Liver (tissue), 9 donors: ENCODE measurements around the gene AOAH. TPM values are rescaled to one million over a fixed set of nuclear protein-coding genes. Genes with fewer than 3 reads are reported as not detected.

Source experiments
- DNase-seq: peaks from one replicate; pipeline ENCODE4 v3.0.0-alpha.2; 2017; ENCODE audit warnings: low spot score
- H3K27ac ChIP-seq, 2 donors: one replicate each; pipeline ENCODE4 v1.7.0; 2013; ENCODE audit warnings: inconsistent platforms in 2 of 2, low read length in 2 of 2, control low read depth in 1 of 2, low read depth in 1 of 2, mild to moderate bottlenecking in 1 of 2
- H3K27me3 ChIP-seq, 4 donors: one replicate each; pipeline versions ENCODE4 v1.6.1 to v1.7.0; 2013; ENCODE audit warnings: low read length in 3 of 4, inconsistent platforms in 1 of 4, mild to moderate bottlenecking in 1 of 4, moderate library complexity in 1 of 4; ENCODE audit not compliant: control insufficient read depth in 4 of 4, insufficient read depth in 4 of 4
- H3K36me3 ChIP-seq, 4 donors: one replicate each; pipeline versions ENCODE4 v1.6.1 to v1.7.0; 2013; ENCODE audit warnings: low read length in 3 of 4, mild to moderate bottlenecking in 3 of 4, low read depth in 1 of 4, moderate library complexity in 1 of 4; ENCODE audit not compliant: control insufficient read depth in 4 of 4, insufficient read depth in 3 of 4
- H3K4me1 ChIP-seq, 4 donors: one replicate each; pipeline versions ENCODE4 v1.6.1 to v1.7.0; 2013; ENCODE audit warnings: low read length in 3 of 4, mild to moderate bottlenecking in 3 of 4, moderate library complexity in 1 of 4; ENCODE audit not compliant: control insufficient read depth in 4 of 4, insufficient read depth in 4 of 4
- H3K4me3 ChIP-seq, 3 donors: one replicate each; pipeline versions ENCODE4 v1.6.1 to v1.7.0; 2013; ENCODE audit warnings: low read length in 3 of 3, control low read depth in 1 of 3, low read depth in 1 of 3, mild to moderate bottlenecking in 1 of 3
- H3K9ac ChIP-seq, 2 donors: one replicate each; pipeline ENCODE4 v1.7.0; 2013; ENCODE audit warnings: low read length in 2 of 2, mild to moderate bottlenecking in 2 of 2, moderate library complexity in 2 of 2, control low read depth in 1 of 2, low read depth in 1 of 2
- H3K9me3 ChIP-seq, 4 donors: one replicate each; pipeline versions ENCODE4 v1.6.1 to v1.7.0; 2013; ENCODE audit warnings: low read length in 3 of 4; ENCODE audit not compliant: control insufficient read depth in 4 of 4
- CTCF ChIP-seq: fragments of 150-350 bp; IDR thresholded peaks from 2 replicates; pipeline ENCODE4 v1.5.1; 2017; ENCODE audit warnings: improper control_type of control experiment, low read depth, low read length; ENCODE audit not compliant: missing input control
- EGR1 ChIP-seq, 2 donors: IDR thresholded peaks; 2 replicates each; pipeline ENCODE4 v1.6.1; 2016 to 2018; ENCODE audit warnings: antibody characterized with exemption in 2 of 2, low read depth in 2 of 2
- FOXA1 ChIP-seq: IDR thresholded peaks from 2 replicates; pipeline ENCODE4 v1.6.1; 2016; ENCODE audit warnings: antibody characterized with exemption
- FOXA2 ChIP-seq: IDR thresholded peaks from 2 replicates; pipeline ENCODE4 v1.6.1; 2016; ENCODE audit warnings: antibody characterized with exemption
- GABPA ChIP-seq, 2 donors: IDR thresholded peaks in 1 of 2; conservative IDR thresholded peaks in 1 of 2; 2 replicates each; pipeline ENCODE4 v1.6.1; 2016; ENCODE audit warnings: antibody characterized with exemption in 2 of 2, mild to moderate bottlenecking in 1 of 2, moderate library complexity in 1 of 2
- HNF4A ChIP-seq, 2 donors: conservative IDR thresholded peaks; 2 replicates each; pipeline ENCODE4 v1.6.1; 2016; ENCODE audit warnings: antibody characterized with exemption in 2 of 2, mild to moderate bottlenecking in 2 of 2
- HNF4G ChIP-seq: IDR thresholded peaks from 2 replicates; pipeline ENCODE4 v1.6.1; 2016; ENCODE audit warnings: antibody characterized with exemption
- NR2F2 ChIP-seq: IDR thresholded peaks from 2 replicates; pipeline ENCODE4 v1.6.1; 2016; ENCODE audit warnings: antibody characterized with exemption
- RAD21 ChIP-seq, 2 donors: IDR thresholded peaks; 2 replicates each; pipeline ENCODE4 v1.6.1; 2016; ENCODE audit warnings: antibody characterized with exemption in 2 of 2, mild to moderate bottlenecking in 2 of 2
- REST ChIP-seq: IDR thresholded peaks from 2 replicates; pipeline ENCODE4 v1.6.1; 2016; ENCODE audit warnings: antibody characterized with exemption, mild to moderate bottlenecking
- RXRA ChIP-seq, 2 donors: IDR thresholded peaks; 2 replicates each; pipeline ENCODE4 v1.6.1; 2017 to 2018; ENCODE audit warnings: antibody characterized with exemption in 2 of 2, mild to moderate bottlenecking in 1 of 2
- SP1 ChIP-seq: IDR thresholded peaks from 2 replicates; pipeline ENCODE4 v1.6.1; 2018; ENCODE audit warnings: antibody characterized with exemption, mild to moderate bottlenecking
- TAF1 ChIP-seq: conservative IDR thresholded peaks from 2 replicates; pipeline ENCODE4 v1.6.1; 2016; ENCODE audit warnings: antibody characterized with exemption, mild to moderate bottlenecking
- YY1 ChIP-seq: IDR thresholded peaks from 2 replicates; pipeline ENCODE4 v1.6.1; 2016; ENCODE audit warnings: antibody characterized with exemption, mild to moderate bottlenecking
- ZBTB33 ChIP-seq: IDR thresholded peaks from 2 replicates; pipeline ENCODE4 v1.6.1; 2016; ENCODE audit warnings: antibody characterized with exemption
- WGBS: extraction: QIAGEN DNeasy Blood & Tissue Kit; methylation state at CpG from one replicate; pipeline ENCODE4 v1.1.7; 2013; 5-methylcytosine and 5-hydroxymethylcytosine counted together
- polyA plus RNA-seq, 2 donors: library from polyadenylated mRNA; stranded (reverse) in 1 of 2; unstranded in 1 of 2; fragments of 200-250 nt in 1 of 2; fragments of >200 nt in 1 of 2; fragmentation: Nextera tagmentation in 1 of 2; extraction: Ambion mirVana in 1 of 2; gene quantifications; one replicate each; pipeline versions ENCODE4 v1.2.1 to v1.2.3, GENCODE V29; 2013 to 2015
- total RNA-seq, 2 donors: library from RNA; depleted of rRNA; stranded (reverse); fragments of >200 nt; gene quantifications; one replicate each; pipeline ENCODE4 v1.2.3, GENCODE V29; 2014
- TF ChIP-seq, protein P1 (sequence below): IDR thresholded peaks from 2 replicates; pipeline ENCODE4 v1.6.1; 2016; ENCODE audit warnings: antibody characterized with exemption
- donor health status: healthy.
- donor health status: healthy.
- donor health status: healthy.
- donor health status: healthy.
- donor health status: healthy.

AOAH gene
- total and polyA plus RNA-seq, 4 donors: 2.4 to 26.7 (median 5.8) TPM

- TF ChIP-seq REST (no peak), RXRA (IDR thresholded peaks at IDR 0.05) (no peak)
Measured at GRCh38 chr7:36668750-36669149, 55.5 kb downstream of the AOAH start (continued).

DNA sequence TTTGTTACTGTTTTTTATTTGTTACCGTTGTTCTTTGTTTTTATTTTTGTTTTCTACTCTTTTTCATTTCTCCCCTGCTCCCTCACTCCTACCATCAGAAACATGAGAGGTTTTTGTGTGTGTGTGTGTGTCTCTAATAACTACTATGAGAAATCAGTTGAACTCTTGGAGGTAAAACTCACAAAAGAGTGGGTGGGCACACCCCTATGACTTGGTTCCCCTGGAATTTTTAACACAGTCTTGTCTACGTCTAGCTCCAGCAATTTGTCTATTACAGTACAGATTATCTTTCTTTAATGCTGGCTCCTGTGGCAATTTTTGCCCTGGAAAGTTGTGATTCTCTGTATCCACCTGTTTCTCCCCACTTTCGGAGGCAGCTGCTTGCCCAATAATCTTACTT lies 56.2 kb downstream of the AOAH start:
- WGBS: 77% methylated on average over 3 of the region's 3 CpGs
- no peak overlapping the region for H3K9ac ChIP-seq
- TF ChIP-seq ZBTB33 (no peak), SP1 (no peak)
- no peak overlapping the region for H3K4me3 ChIP-seq
- H3K4me1 ChIP-seq: no peaks in the 10 kb centered on the region
- DNase-seq: no peak
- H3K9me3 ChIP-seq: no peaks in the 10 kb centered on the region
- no peak overlapping the region for H3K27ac ChIP-seq
- H3K36me3 ChIP-seq: no peaks in the 10 kb centered on the region
- no peaks in the 10 kb centered on the region for H3K27me3 ChIP-seq

GRCh38 chr7:36667007-36667745 lies 57.1 kb downstream of the AOAH start:
- no peak for DNase-seq
- no peaks in the 10 kb centered on the region for H3K4me1 ChIP-seq
- H3K27ac ChIP-seq: no peak overlapping the region
- H3K4me3 ChIP-seq: no peak overlapping the region
- no peaks in the 10 kb centered on the region for H3K36me3 ChIP-seq
- 75% methylated on average over 2 of the region's 2 CpGs for WGBS
- H3K9me3 ChIP-seq: no peaks in the 10 kb centered on the region
- no peaks in the 10 kb centered on the region for H3K27me3 ChIP-seq
- no peak overlapping the region for H3K9ac ChIP-seq
- TF ChIP-seq RAD21 (IDR thresholded peaks at IDR 0.05): no peak
- TF ChIP-seq TAF1: no peak
- no peak for TF ChIP-seq FOXA2
- TF ChIP-seq RXRA (IDR thresholded peaks at IDR 0.05): no peak
- no peak for TF ChIP-seq FOXA1
- TF ChIP-seq GABPA (IDR thresholded peaks at IDR 0.05 in 1 of 2, conservative IDR thresholded peaks at IDR 0.05 in 1 of 2): no peak
- TF ChIP-seq CTCF: no peak
- TF ChIP-seq ZBTB33: no peak
- TF ChIP-seq NR2F2: no peak
- no peak for TF ChIP-seq HNF4G
- TF ChIP-seq YY1: no peak
- TF ChIP-seq SP1: no peak
- no peak for TF ChIP-seq HNF4A (conservative IDR thresholded peaks at IDR 0.05)
- TF ChIP-seq, protein P1, sequence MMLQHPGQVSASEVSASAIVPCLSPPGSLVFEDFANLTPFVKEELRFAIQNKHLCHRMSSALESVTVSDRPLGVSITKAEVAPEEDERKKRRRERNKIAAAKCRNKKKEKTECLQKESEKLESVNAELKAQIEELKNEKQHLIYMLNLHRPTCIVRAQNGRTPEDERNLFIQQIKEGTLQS: no peak
- no peak for TF ChIP-seq EGR1 (IDR thresholded peaks at IDR 0.05; ENCODE audit: low read depth in 2 of 2)
- no peak for TF ChIP-seq REST
